GM12892 (cell line): ENCODE measurements around the gene ITK.

Source experiments
- POLR2A ChIP-seq: IDR thresholded peaks from 2 replicates; pipeline ENCODE4 v1.6.1; 2011; ENCODE audit warnings: low read depth, low read length, control low read depth
- TAF1 ChIP-seq: IDR thresholded peaks from 2 replicates; pipeline ENCODE4 v1.6.1; 2011; ENCODE audit warnings: low read depth, mild to moderate bottlenecking, control low read depth, low read length, borderline replicate concordance

DNA sequence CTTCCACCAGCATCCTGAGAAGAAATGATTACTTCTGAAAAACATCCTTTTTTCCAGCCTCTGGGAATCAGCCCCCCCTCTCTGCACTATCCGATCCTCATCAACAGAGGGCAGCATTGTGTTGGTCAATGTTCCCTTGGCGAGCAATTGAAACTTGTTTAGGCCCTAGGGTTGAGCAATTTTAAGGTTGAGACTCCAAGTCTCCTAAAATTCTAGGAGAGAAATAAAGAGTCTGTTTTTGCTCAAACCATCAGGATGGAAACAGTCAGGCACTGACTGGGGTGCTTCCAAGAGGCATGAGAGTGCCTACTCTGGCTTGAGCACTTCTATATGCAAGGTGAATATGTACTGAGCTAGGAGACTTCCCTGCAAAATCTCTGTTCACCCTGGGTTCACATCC lies 72.9 kb downstream of the ITK start:
- TF ChIP-seq TAF1 (no peak), POLR2A (no peak)
